Glomerular endothelial cell (primary cell): ENCODE results near the gene MAGI2. TPM values are rescaled to one million over a fixed set of nuclear protein-coding genes. Genes with fewer than 3 reads are reported as not detected.
"Not testable (repeated sequence)": the region's sequence is repeated elsewhere in the genome, so short reads cannot be mapped to it uniquely, and the experiment has no call there.

Experiments
- DNase-seq: peaks from one replicate; pipeline ENCODE4 v3.0.0-alpha.2; 2011; ENCODE audit warnings: low read depth, low spot score; ENCODE audit errors: extremely low read depth
- total RNA-seq: library from RNA; depleted of rRNA; stranded (reverse); fragments of >200 nt; gene quantifications from 2 replicates; pipeline ENCODE4 v1.2.3, GENCODE V29; 2015

The MAGI2 gene
- total RNA-seq, 1 donor from 2014 or later, result 6.7 TPM

DNA sequence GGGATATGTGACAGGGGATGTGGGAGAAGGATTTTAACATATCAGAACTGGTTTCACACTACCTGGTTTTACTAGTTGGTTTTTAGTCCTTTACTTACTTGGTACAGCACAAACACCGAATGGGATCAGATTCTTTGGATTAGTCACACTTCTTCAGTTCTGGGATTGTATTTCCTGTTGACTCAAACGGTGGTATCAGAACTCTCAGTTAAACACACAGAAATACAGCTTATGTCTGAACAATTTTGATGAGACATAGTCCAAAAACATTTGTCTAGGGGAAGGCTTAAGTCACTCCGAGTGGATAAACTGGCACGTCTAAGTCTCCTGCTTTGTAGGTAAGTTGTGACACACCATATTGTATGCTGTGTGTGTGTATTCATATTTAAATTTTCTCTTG is 1174.4 kb downstream of the MAGI2 start:
- peak; percentile 34 for DNase-seq

DNA sequence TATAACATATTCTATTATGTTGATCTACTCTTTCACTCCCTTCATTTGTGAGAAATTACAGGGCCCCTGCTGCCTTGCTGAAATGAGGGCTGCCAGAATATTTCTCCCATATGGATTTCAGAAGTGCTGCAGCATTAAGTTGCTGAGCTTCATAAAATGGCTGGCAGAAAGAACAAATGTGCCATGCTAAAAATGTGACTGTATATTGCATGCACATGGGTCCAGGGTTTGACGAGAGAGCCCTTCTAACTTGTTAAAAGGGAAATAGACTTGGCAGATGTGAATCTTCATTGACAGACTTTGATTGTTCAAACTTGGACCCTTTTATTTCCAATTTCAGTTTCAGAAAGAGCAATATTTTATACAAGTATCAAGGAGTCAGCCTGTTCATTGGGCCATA is 1186.3 kb downstream of the MAGI2 start:
- DNase-seq, result no peak

DNA sequence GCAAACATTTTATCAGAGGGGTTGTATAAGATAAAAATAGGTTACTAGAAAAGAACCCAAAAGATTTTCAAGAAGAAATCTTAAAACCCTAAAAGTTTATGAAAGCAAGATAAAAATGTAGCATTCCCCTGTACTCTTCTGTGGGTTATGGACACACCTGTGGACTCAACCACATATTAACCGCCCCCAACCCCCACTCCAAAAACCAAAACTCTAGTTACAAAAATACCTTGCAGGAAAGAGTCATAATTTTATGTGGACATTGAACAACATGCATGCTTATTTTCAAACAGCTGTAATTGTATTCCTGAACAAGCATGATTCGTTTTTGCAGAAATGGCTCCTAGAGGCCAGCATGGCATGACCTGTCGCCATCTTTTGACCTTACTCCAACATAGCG is 1188.0 kb downstream of the MAGI2 start:
- DNase-seq, result no peak

DNA sequence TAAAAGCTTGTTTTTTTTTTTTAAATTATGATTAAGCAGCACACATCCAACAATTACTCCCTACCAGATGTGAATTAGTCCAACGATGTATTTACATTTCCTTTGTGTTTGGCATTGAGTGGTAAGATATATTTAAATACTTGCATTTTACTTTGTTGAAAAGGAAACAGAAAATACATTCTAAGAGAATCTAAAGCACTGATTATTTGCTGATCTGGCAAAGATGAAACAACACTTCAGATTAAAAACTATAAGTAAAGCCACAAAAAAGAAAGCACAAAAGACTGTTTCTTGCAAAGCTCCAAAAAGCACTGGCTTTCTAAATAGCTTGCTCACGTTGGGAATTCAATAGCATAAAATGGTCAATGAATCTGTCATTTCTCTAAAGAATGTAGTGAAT is 1188.4 kb downstream of the MAGI2 start:
- no peak for DNase-seq

DNA sequence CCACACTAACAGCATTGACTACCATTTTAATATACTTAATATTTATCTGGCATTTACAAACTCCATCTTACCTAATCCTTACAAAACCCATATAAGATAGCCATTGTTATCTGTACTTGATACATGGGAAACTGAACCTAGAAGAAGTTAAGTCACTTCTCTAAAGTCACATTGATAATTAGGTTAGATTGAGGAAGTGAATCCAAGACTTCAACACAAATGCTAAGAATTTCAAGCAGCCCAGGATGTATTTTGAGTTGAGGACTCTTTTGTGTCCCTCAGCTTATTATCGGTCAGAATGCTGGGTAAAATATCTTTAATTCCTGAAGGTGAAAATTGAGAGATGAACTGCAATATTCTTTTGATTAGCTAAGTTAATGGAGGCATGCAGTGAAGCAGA is 1189.4 kb downstream of the MAGI2 start:
- DNase-seq, result no peak

DNA sequence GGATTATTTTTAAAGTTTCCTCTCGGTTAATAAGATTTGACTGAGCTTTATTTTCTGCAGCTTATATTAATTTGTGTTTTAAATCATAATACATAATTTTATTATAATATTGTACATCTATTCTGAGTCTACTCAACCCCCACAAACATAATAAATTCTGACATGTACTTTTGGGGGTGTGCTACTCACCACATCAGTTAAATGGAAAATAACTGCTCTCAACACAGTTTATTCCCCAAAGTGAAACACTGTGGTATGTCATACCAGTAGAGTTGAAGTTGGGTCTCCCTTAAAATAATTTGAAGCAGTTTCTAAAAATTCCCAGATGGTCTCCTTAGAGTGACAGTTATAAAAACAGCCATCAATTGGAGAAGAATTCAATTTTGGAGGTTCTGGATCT is 1191.7 kb downstream of the MAGI2 start:
- no peak for DNase-seq

DNA sequence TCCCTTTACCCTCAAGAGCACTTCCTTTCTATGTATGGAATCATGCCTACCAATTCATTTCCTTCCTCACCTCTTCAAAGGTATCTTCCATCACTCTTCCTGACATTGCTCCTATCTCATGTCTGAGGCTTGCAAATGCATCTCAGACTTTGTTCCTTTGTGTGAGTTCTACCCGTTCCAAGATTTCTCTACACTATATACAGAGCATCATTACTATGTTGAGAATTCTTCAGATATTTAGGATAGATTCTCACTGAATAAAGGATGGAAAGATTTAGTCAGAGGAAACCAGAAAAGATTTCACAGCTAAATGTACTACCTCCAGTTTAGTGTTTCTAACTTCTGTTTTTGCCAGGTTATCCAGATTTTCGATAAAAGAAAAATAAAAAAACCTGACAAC is 1192.2 kb downstream of the MAGI2 start:
- no peak for DNase-seq

DNA sequence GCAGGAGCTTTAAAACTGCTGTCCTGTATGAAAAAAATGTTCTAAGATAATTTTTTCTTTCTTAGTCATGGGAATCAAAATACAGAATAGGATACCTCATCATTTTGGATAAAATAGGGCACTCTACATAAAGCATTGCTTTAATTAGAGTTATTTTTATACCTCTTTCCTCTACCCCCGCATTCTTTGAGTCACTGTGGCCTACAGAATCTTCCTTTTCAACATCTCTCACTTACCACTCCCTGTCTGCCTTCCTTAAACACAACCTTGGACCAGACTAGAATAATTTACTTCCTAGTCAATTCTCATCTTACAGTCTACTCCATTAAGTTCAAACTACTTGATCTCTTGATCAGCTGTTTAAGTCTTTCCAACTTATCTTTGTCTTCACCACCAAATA is 1192.6 kb downstream of the MAGI2 start:
- no peak for DNase-seq

DNA sequence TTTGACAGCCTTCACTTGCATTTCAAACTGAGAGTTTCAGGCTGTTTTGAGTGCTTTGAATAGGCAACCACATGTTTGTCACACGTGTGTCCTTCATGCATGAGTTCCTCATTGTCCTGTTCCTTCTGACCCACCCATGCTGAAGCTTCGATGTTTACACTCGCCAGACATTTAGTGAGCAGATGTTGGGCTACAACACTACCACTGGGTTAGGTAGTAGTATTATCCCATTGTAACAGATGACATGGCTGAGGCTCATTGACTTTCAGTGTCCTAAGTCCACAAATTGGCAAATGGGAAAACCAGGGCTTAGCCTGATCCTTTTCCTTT is 1198.8 kb downstream of the MAGI2 start:
- DNase-seq, result no peak

DNA sequence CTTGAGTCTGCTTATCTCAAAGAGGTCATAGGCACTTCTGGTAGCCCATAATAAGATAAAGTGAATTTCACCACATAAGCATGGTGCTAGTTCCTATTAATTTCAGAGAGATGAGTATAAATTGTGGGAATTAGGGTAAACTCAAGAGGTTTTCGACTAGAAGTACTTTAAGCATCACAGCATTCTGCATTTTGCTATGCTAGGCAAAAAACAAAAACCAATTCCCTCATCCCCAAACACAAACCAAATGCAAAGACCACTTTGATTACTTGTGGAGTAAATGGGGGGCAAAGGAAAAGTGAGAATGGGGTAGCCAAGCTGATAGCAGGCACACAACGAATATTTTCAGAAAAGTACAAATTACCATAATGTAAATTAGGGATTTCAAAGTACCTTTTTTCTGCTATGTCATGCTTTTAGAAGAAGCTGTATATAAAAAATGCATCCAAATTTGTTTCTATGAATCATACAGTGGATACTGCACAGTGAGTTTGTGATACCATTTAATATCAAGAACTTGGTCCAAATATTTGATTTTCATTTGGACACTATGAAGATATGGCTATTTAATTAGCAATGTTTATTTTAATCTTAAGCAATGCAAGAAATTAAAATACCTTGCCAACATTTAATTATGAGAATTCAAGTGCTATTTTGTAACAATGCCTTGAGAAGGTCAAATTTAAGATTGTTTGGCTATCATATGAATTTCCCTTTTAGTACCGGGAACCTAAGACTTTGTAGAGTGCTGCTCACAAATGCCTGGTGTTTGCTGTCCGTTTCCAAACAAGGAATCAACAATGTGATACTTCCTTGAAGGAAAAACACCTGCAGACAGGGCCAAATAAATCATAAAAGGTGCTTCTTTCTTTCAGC is 1199.4 kb downstream of the MAGI2 start:
- no peak for DNase-seq

DNA sequence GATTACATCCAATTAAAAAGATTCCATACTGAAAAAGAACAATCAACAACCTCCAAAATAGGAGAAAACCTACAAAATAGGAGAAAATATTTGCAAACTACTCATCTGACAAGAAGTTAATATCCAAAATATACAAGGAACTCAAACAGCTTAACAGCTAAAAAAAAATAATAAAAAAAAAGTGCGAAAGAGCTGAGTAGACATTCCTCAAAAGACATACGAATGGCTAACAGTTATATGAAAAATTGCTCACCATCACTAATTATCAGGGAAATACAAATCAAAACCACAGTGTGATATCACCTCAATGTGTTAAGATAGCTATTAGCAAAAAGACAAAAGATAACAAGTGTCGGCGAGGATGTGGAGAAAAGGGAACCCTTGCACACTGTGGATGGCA is 1204.6 kb downstream of the MAGI2 start:
- no peak for DNase-seq

DNA sequence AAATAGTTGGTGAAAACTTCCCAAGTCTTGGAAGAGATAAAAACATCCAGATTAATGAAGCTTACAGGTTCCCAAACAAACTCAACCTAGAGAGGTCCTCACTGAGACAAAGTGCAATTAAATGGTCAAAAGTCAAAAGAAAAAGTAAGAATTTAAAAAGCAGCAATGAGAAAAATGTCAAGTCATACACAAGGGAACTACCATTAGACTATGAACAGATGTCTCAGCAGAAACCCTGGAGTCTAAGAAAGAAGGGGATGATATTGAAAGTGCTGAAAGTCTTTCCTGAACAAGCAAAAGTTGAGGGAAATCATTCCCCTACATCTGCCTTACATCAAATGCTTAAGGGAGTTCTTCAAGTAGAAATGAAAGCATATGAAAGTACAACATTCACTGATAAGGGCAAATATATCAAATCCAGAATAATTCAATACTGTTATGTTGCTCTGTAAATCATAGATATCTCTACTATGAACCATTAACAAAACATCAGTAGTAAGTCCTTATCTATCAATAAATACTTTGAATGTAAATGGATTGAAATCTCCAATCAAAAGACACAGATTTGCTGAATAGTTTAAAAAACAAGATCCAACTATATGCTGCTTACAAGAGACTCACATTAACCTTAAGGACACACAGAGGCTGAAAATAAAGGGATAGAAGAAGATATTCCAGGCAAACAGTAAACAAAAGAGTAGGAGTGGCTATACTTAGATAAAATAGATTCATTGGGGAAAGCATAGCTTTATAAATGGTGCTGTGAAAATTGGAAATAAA is 1205.4 kb downstream of the MAGI2 start:
- no peak for DNase-seq

DNA sequence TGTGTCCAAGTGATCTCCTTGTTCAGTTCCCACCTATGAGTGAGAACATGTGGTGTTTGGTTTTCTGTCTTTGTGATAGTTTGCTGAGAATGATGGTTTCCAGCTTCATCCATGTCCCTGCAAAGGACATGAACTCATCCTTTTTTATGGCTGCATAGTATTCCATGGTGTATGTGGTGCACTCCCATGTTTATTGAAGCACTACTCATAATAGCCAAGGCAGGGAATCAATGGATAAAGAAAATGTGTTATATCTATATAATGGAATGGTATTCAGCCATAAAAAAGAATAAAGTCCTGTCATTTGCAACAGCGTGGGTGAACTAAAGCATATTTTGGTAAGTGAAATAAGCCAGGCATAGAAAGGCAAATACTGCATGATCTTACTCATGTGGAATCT is 1213.3 kb downstream of the MAGI2 start:
- not testable (repeated sequence) for DNase-seq

DNA sequence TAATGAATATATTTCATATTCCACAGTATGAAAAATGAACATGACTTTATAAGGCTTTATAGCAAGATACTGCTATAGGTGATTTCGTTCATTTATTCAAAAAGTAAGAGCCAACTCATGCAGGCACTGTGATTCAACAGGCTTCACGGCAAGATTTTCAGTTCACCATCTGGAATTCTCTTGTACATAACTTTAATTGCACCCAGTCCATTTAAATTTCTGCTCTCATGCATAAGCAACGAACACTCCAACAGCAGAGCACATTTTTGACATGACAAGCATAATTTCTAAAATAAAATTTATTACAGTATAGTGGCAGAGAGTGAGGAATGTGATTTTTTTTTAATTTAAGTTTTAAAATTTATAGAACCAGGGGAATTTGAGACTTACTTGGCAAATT is 1218.8 kb downstream of the MAGI2 start:
- DNase-seq, result no peak

DNA sequence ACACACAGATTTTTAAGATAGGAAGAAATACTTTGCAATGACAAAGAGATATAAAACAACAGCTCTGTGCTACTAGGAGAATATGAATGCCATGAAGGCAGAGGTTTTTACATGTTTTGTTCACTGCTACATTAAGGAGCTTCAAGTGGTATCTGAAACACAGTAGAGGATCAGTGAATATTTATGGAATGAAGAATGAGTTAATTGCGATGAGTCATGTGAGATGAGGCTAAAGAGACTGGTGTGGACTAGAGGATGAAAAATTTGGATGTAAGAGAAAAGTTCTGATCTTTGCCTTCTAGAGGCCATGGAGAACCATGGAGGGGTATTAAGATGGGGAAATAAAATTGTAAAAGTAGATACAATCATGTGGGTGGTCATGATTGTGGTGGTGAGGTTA is 1220.7 kb downstream of the MAGI2 start:
- no peak for DNase-seq

DNA sequence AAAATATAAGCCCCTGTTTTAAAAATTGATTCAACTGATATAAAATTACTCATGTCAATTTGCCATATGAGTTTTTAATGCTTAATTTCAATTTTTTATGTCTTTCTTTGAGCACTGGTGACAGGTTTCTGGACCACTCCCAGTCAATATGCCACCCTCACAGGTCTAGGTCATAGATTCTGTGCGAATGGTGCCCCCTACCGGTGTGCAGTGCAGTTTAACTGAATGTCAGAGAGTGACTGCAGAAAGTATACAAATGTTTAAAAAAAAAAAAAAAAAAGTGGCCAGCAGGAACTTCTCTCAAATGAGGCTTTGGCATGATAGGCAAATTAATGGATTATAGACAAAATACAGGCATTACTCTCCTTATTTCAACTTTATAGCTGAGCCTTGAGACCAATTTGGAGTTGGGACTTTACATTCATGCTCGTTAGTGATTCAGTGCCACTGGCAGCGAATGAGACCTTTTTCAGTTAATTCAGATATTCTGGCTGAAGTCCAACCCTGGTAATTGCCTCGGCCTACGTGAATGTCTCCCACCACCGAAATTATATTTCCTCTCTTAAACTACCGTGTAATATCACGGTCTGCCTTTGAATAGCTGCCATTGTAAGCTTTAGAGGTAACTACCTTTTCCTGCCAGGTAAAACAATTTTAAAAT is 1227.3 kb downstream of the MAGI2 start:
- DNase-seq, result no peak

DNA sequence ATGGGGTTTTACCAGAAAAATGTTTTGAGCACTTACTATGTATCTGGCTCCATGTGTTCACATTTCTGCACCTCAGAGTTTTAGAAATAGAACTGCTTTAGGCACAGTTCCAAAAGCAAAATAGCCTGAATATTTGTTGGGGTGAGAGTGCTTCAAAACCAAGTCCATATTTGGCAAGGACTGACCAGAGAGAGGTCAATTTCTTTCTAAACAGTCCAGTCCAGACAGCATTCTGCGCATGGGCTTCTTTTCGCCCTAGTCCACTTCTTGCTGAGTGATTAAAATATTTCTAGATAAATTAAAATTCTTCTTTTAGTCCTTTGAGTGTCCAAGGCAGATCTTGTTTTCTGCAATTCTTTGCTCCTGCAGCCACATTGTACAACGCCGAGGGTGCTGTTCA is 1227.9 kb downstream of the MAGI2 start:
- DNase-seq, result no peak

DNA sequence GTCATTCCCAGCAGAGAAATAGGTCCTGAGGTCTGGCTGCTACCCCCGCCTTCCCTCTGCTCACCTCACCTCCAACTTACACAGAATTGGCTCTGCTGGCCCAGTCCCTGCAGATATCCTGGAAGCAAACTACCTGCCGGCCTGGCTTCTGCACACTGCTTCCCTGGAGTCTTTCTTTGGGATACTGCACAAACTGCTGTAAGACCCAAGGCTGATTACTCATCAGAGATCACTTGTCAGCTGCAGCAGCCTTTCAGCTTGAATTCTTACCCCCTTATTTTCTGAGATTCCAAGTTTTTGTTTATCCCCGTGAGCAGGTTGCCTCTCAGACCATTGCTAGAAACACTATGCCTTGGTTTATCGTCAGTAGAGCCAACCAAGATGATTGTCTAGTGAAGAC is 1228.5 kb downstream of the MAGI2 start:
- DNase-seq, result no peak

DNA sequence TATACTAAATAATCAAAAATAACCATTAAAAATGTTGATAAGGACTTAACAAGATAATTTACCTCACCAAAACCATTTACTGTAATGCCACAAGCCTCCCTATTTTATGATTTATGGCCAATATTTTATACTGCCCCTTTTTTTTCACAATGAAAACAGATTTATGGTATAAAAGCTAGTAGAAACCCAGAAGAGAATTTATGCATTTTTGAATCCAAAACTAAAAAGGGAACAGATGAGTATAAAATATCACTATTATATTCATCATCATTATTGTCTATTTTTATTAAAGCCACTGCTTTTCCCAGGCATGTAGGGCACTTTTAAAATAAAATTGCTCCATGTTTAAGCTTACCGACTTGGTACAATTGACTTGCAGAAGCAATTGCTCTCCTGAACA is 1229.9 kb downstream of the MAGI2 start:
- no peak for DNase-seq

DNA sequence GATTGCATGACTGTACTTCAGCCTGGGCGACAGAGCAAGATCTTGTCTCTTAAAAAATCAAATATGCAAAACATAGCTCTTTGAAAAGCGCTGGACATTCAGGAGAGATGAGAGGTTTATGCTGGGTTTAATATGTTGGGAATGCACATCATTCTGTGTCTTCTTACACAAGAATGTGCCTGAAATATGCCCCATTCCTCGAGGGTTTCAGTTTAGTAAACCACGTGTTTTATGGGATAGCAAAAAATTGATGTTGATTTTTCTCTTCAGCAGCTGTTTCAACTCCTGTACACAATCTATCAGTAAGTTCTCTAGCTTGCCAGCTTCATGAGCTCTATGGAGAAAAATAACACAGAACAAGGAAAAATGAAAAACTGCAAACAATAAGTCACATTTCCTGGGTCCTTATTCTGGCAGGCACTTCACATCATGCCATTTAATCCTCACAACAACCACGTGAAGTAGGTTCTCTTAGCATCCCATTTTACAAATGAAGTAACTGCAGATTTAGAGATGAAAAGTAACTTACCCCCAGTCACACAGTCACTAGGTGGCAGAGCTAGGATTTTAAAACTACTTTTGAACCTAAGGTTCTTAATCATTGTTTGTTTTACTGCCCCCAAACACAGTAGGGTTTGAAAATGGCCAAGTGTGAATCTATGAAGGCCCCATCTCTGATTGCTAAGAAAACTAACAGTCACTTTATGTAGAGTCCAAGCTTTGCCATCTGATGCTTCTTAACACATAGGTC is 1231.3 kb downstream of the MAGI2 start:
- DNase-seq, result no peak

DNA sequence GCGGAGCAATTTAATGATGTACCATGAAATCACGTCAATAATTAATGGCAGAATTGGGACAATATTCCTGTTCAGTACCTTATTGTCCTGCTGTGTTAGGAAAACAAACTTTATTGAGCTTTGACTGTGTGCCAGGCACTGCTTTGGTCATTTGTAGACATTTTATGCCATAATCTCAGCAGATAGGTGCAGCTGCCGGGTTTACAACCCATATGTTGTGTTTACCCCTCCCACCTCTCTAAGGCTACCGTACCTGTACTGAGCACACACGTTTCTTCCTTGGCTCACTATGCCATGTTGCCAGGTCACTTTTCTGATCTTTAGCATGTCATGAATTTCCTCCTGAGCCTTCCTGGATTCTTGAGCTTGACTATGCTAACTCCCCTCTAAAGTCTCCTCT is 1232.7 kb downstream of the MAGI2 start:
- DNase-seq, result no peak
